Stimulated activated CD8-positive, alpha-beta memory T cell treated with anti-CD3 and anti-CD28 coated beads, Interleukin-15, amount 100 ng/mL, for 4 hours (primary cell): Measurements from ENCODE around the gene MS4A2.
"Not testable (repeated sequence)": the region's sequence is repeated elsewhere in the genome, so short reads cannot be mapped to it uniquely, and the experiment has no call there.

ENCODE experiments used
- DNase-seq, 2 donors: peaks; one replicate each; pipeline ENCODE4 v3.0.0-alpha.2; 2020; ENCODE audit warnings: low read depth in 2 of 2

The MS4A2 gene

GRCh38 chr11:60101368-60101767 lies 12.9 kb downstream of the MS4A2 start:
- not testable (repeated sequence) for DNase-seq

GRCh38 chr11:60104471-60105115 lies 16.1 kb downstream of the MS4A2 start:
- DNase-seq: not testable (repeated sequence)

GRCh38 chr11:60108631-60109030 lies 20.2 kb downstream of the MS4A2 start:
- DNase-seq: not testable (repeated sequence)

DNA sequence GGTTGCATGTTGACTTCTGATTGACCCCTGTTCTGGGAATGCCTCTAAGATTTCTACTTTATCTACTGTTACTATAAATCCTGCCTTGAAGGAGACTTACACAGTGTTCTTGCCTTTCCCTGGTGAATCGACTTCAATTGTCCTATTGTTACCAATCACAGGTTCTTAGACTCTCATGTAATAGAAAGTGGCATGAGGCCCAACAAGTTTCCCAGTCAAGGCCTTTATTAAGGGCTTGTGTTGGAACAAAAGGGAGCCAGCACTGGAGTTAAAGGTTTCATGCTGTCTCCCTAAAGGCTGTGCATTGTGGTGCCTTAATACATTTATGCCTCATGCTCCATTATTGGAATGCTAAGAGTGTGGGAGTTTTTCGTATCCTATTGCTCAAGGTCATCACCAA lies 23.3 kb downstream of the MS4A2 start:
- no peak for DNase-seq

DNA sequence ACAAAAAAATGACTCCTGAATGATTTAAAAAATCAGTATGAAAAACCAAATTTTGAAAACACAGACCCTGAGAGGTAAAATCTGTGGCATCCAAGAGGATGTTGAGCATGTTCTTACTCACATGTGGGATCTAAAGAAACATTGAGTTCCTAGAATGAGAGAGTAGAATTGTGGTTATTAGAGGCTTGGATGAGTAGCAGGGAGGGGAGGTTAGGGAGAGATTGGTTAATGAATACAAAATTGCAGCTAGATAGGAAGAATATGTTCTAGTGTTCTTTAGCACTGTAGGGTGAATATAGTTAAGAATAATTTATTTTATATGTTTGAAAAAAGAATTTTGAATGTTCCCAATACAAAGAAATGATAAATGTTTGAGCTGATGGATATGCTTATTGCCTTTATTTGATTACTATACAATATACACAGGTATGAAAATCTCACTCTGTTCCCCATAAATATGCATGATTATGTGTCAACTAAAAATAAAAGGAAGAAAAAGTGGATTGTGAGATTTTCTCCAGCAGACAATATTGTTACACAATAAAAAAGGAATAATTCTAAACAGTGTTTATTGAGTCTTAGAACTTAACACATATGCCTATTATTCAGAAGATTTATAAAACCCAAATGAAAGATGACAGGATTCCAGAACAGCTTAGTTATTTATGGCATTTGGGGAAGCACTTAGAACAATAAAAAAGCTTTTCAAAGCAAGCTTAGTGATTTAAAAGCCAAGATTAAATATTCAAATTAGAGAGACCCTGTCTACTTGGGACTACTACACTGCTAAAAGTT lies 28.7 kb downstream of the MS4A2 start:
- no peak for DNase-seq

DNA sequence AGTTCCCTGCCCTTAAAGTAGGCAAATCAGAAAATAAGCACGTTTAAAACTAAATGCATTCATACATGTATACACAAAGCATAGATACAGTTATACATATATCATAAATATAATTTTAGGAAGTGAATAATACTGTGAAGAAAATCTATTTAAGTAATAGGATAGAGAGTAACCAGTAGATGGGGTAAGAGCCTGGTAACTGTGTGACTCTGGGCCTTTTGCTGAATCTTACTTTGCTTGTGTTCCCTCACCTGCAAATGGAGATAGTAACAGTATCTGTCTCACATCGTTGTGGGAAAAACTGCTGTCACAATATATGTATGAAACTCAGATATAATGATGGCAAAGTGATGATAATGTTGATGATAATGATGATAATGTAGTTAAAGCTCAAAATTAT lies 29.9 kb downstream of the MS4A2 start:
- DNase-seq: no peak

GRCh38 chr11:60119710-60120109 lies 31.2 kb downstream of the MS4A2 start:
- no peak for DNase-seq

- DNase-seq: no peak
These were observed 32.8 kb downstream of the MS4A2 start for GRCh38 chr11:60121264-60121663.

DNA sequence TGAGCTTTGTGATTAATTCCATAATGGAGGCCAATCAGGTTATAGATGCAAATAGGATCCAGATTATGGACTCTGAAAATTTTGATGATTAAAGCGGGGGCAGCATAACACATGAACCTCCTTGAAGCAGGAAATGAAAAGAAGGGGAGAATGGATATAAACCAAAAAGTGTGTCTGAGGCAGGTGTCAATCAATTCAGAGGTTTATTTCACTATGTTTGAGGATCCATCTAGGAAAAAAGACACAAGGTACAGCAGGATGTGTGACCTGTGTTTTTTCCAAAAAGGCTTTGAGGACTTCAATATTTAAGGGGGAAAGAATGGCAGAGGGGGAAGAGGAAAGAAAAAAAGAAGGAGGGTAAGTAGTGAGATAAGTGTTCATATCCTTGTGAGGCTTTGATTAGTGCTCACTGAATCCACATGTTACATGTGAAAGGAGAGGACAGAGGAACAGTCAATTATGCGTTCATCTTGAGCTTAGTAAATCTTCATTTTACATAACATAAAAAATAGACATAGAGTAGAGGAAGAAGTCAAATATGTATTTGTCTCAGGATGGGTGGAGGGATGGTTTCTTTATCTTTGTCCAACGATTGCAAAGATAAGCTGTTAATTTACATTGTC lies 34.1 kb downstream of the MS4A2 start:
- DNase-seq: no peak

- DNase-seq: no peak
These were observed 36.5 kb downstream of the MS4A2 start for GRCh38 chr11:60124802-60125432.

GRCh38 chr11:60125956-60126585 lies 37.6 kb downstream of the MS4A2 start:
- DNase-seq: no peak

- DNase-seq: no peak
These were observed 38.9 kb downstream of the MS4A2 start for GRCh38 chr11:60127311-60127811.

GRCh38 chr11:60128376-60128775 lies 39.9 kb downstream of the MS4A2 start:
- no peak for DNase-seq

- not testable (repeated sequence) for DNase-seq
These were observed 40.4 kb downstream of the MS4A2 start for GRCh38 chr11:60128866-60129265.

- DNase-seq: no peak
These were observed 41.4 kb downstream of the MS4A2 start for GRCh38 chr11:60129853-60130252.

GRCh38 chr11:60130496-60130895 lies 42.0 kb downstream of the MS4A2 start:
- DNase-seq: no peak

DNA sequence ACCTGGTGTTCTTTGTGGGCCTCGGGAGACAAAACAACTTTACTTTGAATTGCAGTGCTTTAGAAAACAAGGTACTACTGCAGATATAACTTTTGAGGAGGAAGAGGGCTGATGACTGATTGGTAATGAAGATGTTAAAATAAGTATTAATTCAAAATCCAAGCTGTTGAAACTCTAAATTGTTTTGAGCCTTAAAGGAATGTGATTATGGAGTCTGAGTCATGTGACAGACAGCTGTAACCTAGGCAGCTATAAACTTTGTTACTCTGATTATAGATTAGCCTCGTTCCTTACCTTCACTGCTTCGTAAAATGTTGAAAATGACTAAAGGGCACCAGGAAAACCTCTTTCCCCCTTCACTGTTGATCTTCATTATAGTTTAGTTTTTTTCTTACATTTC lies 43.4 kb downstream of the MS4A2 start:
- DNase-seq: no peak

DNA sequence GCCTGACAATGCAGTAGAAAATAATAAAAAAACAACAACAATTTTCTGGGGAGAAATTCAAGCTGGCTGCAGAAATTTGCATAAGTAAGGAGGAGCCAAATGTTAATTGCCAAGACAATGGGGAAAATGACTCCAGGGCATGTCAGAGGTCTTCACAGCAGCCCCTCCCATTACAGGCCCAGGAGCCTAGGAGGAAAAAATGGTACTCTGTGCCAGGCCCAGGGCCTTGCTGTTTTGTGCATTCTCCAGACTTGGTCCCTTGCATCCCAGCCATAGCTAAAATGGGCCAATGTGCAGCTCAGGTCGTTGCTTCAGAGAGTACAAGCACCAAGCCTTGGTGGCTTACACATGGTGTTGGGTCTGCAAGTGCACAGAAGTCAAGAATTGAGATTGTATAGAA lies 45.5 kb downstream of the MS4A2 start:
- no peak for DNase-seq

- DNase-seq: no peak
These were observed 55.3 kb downstream of the MS4A2 start for GRCh38 chr11:60143768-60144167.

DNA sequence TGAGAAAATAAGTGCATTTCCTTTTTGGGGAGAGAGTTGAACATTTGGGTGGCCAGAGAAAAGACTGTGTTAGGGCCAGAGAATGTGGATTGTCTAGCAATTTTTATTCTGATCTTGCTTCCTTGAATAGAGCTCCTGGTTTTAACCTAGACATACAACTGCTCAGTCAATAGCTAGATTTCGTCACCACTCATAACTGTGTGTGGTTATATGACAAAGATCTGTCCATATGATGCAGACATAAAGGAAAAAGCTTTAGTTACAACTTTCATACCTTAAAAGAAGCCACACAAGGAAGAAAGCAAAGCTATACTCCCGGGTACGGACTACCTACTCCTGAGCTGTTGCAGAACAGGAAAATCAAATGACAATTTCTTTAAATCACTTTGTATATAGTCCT lies 57.2 kb downstream of the MS4A2 start:
- no peak for DNase-seq
